Measurements from ENCODE around the gene SLC35F6. TPM values are rescaled to one million over a fixed set of nuclear protein-coding genes. Genes with fewer than 3 reads are reported as not detected.

The SLC35F6 gene
- total and polyA plus RNA-seq, 11 donors, result 14.4 to 70.5 (median 27.2) TPM

- intact Hi-C loops (cut with DNase I), result no loop called here
- WGBS, 4 donors, result 76 to 83% (median 77%) methylated on average over 6 of the region's 6 CpGs
- Histone ChIP-seq H3K36me3 (no peaks in the 10 kb centered on the region), H3K27ac (no peak overlapping the region), H3K9me3 (no peaks in the 10 kb centered on the region), H3K4me1 (no peaks in the 10 kb centered on the region), H3K4me3 (no peak overlapping the region), H3K27me3 (peaks cover 0 to 9% (median 0%) of the 10 kb centered on the region in 9 donors)
- no peak for TF ChIP-seq POLR2A (IDR thresholded peaks at IDR 0.05)
- TF ChIP-seq, protein P1, sequence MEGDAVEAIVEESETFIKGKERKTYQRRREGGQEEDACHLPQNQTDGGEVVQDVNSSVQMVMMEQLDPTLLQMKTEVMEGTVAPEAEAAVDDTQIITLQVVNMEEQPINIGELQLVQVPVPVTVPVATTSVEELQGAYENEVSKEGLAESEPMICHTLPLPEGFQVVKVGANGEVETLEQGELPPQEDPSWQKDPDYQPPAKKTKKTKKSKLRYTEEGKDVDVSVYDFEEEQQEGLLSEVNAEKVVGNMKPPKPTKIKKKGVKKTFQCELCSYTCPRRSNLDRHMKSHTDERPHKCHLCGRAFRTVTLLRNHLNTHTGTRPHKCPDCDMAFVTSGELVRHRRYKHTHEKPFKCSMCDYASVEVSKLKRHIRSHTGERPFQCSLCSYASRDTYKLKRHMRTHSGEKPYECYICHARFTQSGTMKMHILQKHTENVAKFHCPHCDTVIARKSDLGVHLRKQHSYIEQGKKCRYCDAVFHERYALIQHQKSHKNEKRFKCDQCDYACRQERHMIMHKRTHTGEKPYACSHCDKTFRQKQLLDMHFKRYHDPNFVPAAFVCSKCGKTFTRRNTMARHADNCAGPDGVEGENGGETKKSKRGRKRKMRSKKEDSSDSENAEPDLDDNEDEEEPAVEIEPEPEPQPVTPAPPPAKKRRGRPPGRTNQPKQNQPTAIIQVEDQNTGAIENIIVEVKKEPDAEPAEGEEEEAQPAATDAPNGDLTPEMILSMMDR (IDR thresholded peaks at IDR 0.05), result no peak
- DNase-seq (no peak), ATAC-seq (no peak)
Measured at GRCh38 chr2:26818972-26819371, 54.9 kb downstream of the SLC35F6 start.

DNA sequence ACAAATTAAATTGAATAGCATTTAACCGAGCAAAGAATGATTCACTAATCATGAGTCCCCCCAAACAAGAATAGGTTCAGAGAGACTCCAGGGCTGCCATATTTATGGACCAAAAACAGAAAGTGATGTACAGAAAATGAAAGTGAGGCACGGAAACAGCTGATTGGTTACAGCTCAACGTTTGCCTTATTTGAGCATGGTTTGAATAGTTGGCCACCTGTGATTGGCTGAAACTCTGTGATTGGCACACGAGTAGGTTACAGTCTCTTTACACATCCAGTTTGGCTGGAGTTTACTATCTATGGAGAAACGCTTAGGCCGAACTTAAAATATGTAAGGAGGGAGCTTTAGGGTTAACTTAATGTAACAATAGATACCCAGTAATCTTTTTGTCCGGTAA lies 56.8 kb downstream of the SLC35F6 start:
- Histone ChIP-seq H3K27ac (no peak overlapping the region), H3K9me3 (no peaks in the 10 kb centered on the region), H3K4me1 (no peaks in the 10 kb centered on the region), H3K4me3 (no peak overlapping the region), H3K36me3 (no peaks in the 10 kb centered on the region), H3K27me3 (peaks cover 0 to 8% (median 0%) of the 10 kb centered on the region in 9 donors)
- DNase-seq, result no peak
- ATAC-seq, result no peak
- TF ChIP-seq POLR2A (IDR thresholded peaks at IDR 0.05), result no peak
- TF ChIP-seq, protein P1 (IDR thresholded peaks at IDR 0.05), result no peak
- intact Hi-C loops (cut with DNase I), result no loop called here
- WGBS, 4 donors, result 82 to 86% (median 83%) methylated on average over 7 of the region's 7 CpGs

- intact Hi-C loops (cut with DNase I), result no loop called here
- no peaks in the 10 kb centered on the region for H3K9me3 ChIP-seq
- no peaks in the 10 kb centered on the region for H3K36me3 ChIP-seq
- H3K27me3 ChIP-seq, result peaks cover 0 to 11% (median 0%) of the 10 kb centered on the region in 9 donors
- WGBS, 4 donors, result 78 to 83% (median 80%) methylated on average over 6 of the region's 6 CpGs
- H3K4me1 ChIP-seq, result no peaks in the 10 kb centered on the region
- no peak overlapping the region for H3K27ac ChIP-seq
- TF ChIP-seq, protein P1 (IDR thresholded peaks at IDR 0.05), result no peak
- no peak for TF ChIP-seq POLR2A (IDR thresholded peaks at IDR 0.05)
- H3K4me3 ChIP-seq, result no peak overlapping the region
- DNase-seq (no peak), ATAC-seq (no peak)
Measured at GRCh38 chr2:26822877-26823276, 58.8 kb downstream of the SLC35F6 start.

Other genes starting within 250 kb of the SLC35F6 start
- not detected for gene CIB4, start 122.9 kb upstream of the SLC35F6 start, total RNA-seq
- gene CIB4, start 122.9 kb upstream of the SLC35F6 start, polyA plus RNA-seq, result not detected
- gene KCNK3, start 71.6 kb upstream of the SLC35F6 start, total RNA-seq, result 10 to 100 TPM in 1 of 9 donors, 1 to 10 TPM in 6, under 1 TPM in 2; 0.61 to 12.2 (median 2.1) TPM
- gene KCNK3, start 71.6 kb upstream of the SLC35F6 start, polyA plus RNA-seq, result 1 to 10 TPM; 1.9 to 3.7 TPM
- 10 to 100 TPM in 2 of 9 donors, 1 to 10 TPM in 5, under 1 TPM in 1, not detected in 1; 0.35 to 26.8 (median 4.4) TPM for gene CENPA, start 21.8 kb downstream of the SLC35F6 start, total RNA-seq
- 1 to 10 TPM in 1 of 2 donors, under 1 TPM in 1; 0.25 to 2.1 TPM for gene CENPA, start 21.8 kb downstream of the SLC35F6 start, polyA plus RNA-seq
- under 1 TPM in 2 of 9 donors, not detected in 7; 0.06 to 0.13 TPM for gene DPYSL5, start 83.8 kb downstream of the SLC35F6 start, total RNA-seq
- gene DPYSL5, start 83.8 kb downstream of the SLC35F6 start, polyA plus RNA-seq, result not detected
- gene MAPRE3, start 206.4 kb downstream of the SLC35F6 start, total RNA-seq, result 10 to 100 TPM; 27.4 to 55.2 (median 42.3) TPM
- 10 to 100 TPM; 28.7 to 65.0 TPM for gene MAPRE3, start 206.4 kb downstream of the SLC35F6 start, polyA plus RNA-seq

Data from heart left ventricle (tissue), 16 donors.